Epithelial cell of prostate (primary cell): ENCODE measurements around the gene MVB12B.
"Not testable (repeated sequence)": the region's sequence is repeated elsewhere in the genome, so short reads cannot be mapped to it uniquely, and the experiment has no call there.

Experiments
- DNase-seq: peaks from one replicate; pipeline ENCODE4 v3.0.0-alpha.2; 2011; ENCODE audit warnings: low read depth, low spot score
- H3K27ac ChIP-seq: fragments of 450-650 bp; 2 replicates; pipeline ENCODE4 v1.5.1; 2017; ENCODE audit warnings: mild to moderate bottlenecking

MVB12B gene

DNA sequence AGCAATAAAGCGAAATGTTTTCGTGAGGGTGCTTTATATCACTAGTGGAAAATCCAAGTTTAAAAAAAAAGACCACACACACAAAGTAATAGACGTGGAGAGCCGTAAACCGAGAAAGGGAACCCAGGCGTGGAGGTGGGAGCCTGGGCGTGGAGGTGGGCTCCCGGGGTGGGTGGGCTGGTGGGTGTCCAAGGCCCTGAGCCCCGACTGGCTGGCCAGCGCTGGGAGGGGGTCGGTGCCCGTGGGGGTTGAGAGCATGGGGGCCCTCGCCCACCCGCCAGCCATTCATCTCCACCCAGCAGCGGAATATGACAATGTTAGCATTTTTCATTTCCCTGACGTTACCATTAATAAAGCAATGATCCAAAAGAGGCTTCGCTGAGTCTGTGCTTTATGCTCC is 135.0 kb downstream of the MVB12B start:
- H3K27ac ChIP-seq = no peak overlapping the region
- no peak for DNase-seq

DNA sequence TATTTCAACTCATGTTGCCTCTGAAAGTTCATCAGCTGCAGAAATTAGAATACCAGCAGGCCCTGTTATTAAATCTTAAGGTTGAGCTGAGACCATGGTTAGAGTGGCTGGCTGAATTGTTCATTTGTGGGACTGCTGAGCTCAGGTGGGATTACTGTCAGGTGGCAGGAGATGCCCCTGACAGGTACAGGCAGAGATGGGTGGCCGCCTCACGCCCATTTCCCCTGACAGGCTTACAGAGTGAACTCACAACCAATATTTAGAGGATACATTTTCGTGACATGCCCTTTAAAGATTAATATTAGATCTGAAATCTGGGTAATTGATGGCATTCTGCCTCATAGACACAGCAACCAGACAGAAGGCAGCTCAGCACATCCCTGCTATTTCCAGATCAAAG is 136.0 kb downstream of the MVB12B start:
- H3K27ac ChIP-seq = no peak overlapping the region
- DNase-seq = no peak

DNA sequence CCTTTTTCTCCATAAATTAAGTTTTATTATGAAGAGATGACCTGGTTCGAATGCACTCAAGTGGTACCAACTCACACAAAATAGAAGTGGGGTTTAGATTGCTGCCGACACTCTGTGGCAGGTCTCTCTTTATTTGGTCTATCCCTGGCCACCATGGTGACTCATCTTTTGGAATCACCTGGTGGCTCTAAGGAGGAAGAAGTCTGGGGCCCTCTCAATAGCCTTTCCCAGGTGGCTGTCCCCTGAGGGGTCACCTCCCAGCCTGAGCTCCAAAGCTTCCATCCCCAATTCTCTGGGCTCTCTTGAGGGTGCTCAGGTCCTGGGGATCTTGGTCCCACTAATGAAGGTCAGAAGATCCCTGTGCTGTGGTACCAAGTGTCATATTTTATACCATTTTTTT is 136.8 kb downstream of the MVB12B start:
- H3K27ac ChIP-seq = no peak overlapping the region
- DNase-seq = no peak

- no peak overlapping the region for H3K27ac ChIP-seq
- no peak for DNase-seq
Measured at GRCh38 chr9:126464694-126465441, 138.2 kb downstream of the MVB12B start.

GRCh38 chr9:126465977-126466376 is 139.3 kb downstream of the MVB12B start:
- H3K27ac ChIP-seq = no peak overlapping the region
- no peak for DNase-seq

DNA sequence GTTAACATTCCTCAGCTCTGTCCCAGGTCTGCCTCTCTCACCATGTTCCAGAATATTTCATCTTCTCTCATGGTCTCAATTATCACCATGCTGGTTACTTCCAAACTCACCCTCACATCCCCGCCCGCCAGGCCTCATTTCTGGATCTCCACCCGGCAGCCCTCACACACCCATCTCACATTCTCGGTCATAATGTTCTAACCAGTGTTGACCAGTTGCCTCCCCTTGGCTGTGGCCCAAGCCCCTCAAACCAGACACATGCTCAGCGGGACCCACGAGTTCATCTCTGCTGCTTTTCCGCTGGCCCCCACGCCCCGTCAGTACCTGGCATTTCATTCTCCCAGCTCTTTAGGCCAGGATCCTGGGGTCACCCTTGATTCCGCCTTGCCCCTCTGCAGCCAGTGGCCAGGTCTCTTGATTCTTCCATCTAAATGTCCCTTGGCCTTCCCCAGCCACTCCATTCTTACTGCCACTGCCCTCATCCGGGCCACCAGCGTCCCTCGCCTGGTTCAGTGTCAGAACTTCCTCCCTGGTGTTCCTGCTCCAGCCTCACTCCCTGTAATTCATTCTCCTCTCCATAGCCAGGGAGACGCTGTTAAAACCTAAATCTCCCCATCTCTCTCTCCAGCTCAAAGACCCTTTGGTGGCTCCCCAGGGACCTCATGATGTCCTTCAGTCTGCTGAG is 141.7 kb downstream of the MVB12B start:
- H3K27ac ChIP-seq = no peak overlapping the region
- DNase-seq = no peak

DNA sequence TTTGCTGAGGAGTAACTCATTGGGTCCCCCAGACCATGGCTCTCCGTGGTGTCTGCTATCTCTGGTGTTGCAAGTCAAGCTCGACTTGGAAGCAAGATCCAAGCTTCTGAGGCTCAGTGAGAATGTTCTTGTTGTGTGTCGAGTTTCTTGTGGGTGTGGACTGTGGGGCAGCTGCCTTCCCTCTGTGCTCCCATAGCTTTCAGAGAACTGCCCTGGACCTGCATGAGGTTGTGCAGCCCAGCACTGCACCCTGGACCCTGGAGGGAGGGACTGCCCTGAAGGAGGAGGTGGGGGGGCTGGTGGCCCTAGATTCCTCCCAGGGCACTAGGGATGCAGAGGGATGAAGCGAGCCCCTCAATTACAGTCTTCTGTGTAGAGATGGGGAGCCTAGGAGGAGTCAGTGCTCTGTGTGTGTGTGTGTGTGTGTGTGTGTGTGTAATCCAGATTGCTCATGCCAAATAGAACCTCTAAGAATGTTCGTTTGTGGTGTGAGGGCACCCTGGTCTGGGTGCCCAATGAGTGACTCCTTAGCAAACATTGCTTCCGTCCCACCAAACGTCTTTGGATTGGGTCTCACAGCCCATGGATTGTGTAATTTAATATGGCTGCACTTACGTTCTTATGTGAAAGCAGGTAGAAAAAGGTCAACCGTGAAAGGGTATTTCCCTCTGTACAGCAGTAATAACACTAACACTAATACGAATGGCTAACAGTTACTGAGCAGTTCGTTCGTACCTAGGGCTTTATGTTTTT is 143.8 kb downstream of the MVB12B start:
- no peak for DNase-seq

DNA sequence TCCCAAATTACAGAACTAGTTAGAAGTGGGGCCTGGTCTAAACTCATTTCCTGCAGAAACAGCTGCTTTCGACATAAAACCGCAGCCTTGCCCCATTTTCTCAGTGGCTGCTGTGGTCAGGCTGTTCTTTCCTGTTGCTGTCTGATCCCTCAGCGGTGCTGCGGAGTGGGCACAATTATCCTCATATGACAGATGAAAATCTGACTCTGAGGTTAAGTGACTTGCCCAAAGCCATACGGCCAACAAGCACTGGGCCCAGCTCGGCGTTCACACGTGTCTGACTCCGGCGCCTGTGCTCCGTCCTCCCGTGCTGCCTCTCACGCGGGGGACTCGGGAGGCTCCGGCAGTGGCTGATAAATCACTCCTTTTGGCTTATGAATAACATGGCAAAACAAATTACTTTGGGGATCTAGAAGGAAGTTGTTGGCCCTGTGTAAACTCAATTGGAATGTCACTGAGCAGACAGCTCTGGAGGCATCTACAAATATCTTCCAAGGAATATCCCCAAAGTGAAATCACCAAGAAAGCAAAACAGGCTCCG is 144.5 kb downstream of the MVB12B start:
- DNase-seq = no peak
- H3K27ac ChIP-seq = no peak overlapping the region

More for the DNA sequence above, 143.8 kb downstream of the MVB12B start:
- H3K27ac ChIP-seq = no peak overlapping the region

DNA sequence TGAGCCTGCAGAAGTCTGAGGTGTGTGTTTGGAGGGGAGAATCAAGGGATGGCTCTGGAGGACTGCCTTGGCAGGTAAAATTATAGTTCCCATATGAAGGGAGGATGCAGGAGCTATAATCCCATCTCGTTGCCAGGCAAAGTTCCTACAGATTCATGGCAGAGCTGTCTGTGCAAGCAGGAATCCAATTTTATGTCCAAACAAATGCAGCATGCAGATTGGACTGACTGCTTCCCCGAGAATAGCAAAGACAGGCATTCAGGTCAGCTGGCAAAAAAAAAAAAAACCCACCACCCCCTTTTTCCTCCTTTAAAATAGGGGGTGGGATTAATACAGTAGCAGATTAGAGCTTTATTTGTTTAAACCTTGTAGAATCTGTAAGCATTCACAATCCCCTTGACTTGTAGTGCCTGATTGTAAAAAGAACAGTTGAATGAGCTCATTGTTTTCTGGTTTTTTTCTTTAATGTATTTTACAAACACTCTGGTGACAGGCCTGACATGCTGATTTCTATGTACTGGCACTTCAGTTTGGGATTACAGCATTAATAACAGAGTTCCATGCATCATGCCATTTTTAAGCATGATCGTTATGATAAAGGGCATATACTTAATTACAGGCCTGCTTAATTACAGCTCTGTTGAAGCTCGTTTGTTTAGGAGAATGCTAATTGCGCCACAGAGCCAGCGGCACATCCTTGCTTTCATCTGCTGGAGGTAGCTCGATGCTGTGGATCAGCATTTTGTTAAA is 145.7 kb downstream of the MVB12B start:
- no peak overlapping the region for H3K27ac ChIP-seq
- no peak for DNase-seq

- no peak overlapping the region for H3K27ac ChIP-seq
- DNase-seq = no peak
Measured at GRCh38 chr9:126472948-126473298, 146.3 kb downstream of the MVB12B start.

GRCh38 chr9:126474206-126474765 is 147.7 kb downstream of the MVB12B start:
- no peak for DNase-seq
- no peak overlapping the region for H3K27ac ChIP-seq

GRCh38 chr9:126474786-126475485 is 148.3 kb downstream of the MVB12B start:
- no peak for DNase-seq
- H3K27ac ChIP-seq = no peak overlapping the region

DNA sequence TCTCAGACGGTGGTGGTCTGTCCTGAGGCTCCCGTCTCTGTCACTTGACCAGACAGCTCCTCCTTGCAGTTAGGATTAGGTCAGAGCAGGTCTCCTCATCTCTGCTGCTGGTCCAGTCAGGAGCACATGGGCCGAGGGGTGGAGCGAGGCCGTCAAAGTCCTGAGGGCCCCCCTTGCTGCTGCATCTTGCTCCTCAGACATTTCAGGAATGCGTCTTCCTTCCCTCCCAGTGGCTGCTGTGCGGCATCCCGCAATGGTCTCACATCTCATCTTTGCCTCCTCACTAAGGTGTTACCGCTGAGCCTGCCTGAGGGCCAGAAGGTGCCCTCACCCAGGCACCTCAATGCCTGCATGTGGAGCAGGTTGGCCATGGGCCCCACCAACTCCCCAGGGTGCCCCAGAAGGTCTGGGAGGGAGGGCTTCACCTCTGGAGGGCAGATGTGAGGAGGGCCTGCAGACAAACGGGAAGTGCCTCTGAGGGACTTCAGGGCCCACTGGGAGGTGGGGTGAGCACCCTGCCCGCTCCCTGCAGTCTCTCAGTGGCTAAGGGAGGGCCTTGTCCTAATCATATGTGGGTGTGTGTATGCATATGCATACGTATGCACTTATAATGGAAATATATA is 149.4 kb downstream of the MVB12B start:
- no peak overlapping the region for H3K27ac ChIP-seq
- DNase-seq = no peak

DNA sequence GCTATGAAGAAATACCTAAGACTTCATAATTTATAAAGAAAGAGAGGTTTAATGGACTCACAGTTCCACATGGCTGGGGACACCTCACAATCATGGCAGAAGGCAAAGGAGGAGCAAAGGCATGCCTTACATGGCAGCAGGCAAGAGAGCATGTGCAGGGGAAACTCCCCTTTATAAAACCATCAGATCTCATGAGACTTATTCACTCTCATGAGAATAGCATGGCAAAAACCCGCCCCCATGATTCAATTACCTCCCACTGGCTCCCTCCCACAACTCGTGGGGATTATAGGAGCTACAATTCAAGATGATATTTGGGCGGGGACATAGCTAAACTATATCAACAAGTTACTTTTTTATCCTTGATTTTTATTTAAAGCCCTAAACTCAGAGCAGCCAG is 150.8 kb downstream of the MVB12B start:
- not testable (repeated sequence) for H3K27ac ChIP-seq, DNase-seq

GRCh38 chr9:126478216-126478981 is 151.8 kb downstream of the MVB12B start:
- no peak overlapping the region for H3K27ac ChIP-seq
- DNase-seq = no peak

GRCh38 chr9:126479515-126479914 is 152.9 kb downstream of the MVB12B start:
- no peak overlapping the region for H3K27ac ChIP-seq
- DNase-seq = no peak

GRCh38 chr9:126480813-126481212 is 154.2 kb downstream of the MVB12B start:
- H3K27ac ChIP-seq = no peak overlapping the region
- DNase-seq = no peak

DNA sequence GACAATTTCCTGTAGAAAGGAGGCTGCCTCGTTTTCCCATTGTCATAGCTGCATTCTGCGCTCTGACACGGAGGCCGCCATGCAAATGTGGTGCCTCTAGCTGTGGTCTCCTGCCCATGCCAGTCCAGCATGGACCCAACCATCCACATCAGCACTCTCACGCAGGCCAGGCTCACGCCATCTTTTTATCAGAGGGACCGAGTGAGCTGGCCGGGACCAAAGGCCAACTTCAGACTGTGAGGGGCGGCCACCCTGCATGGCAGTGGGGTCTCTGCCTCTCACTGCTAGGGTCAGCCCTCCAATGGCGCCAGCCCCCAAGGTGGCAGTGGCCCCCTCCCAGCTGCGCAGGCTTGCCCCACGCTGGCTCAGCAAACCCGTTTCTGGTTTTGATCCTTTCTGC is 155.2 kb downstream of the MVB12B start:
- DNase-seq = no peak
- H3K27ac ChIP-seq = no peak overlapping the region
